ENCODE data around the gene ETV6.

- no peak for TF ChIP-seq POLR2AphosphoS5 (IDR thresholded peaks at IDR 0.05; ENCODE audit: low read depth, low read length)
- TF ChIP-seq, protein P1, sequence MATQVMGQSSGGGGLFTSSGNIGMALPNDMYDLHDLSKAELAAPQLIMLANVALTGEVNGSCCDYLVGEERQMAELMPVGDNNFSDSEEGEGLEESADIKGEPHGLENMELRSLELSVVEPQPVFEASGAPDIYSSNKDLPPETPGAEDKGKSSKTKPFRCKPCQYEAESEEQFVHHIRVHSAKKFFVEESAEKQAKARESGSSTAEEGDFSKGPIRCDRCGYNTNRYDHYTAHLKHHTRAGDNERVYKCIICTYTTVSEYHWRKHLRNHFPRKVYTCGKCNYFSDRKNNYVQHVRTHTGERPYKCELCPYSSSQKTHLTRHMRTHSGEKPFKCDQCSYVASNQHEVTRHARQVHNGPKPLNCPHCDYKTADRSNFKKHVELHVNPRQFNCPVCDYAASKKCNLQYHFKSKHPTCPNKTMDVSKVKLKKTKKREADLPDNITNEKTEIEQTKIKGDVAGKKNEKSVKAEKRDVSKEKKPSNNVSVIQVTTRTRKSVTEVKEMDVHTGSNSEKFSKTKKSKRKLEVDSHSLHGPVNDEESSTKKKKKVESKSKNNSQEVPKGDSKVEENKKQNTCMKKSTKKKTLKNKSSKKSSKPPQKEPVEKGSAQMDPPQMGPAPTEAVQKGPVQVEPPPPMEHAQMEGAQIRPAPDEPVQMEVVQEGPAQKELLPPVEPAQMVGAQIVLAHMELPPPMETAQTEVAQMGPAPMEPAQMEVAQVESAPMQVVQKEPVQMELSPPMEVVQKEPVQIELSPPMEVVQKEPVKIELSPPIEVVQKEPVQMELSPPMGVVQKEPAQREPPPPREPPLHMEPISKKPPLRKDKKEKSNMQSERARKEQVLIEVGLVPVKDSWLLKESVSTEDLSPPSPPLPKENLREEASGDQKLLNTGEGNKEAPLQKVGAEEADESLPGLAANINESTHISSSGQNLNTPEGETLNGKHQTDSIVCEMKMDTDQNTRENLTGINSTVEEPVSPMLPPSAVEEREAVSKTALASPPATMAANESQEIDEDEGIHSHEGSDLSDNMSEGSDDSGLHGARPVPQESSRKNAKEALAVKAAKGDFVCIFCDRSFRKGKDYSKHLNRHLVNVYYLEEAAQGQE (IDR thresholded peaks at IDR 0.05; ENCODE audit: insufficient read depth in 1 of 2, low read depth in 2 of 2, low read length in 2 of 2) = no peak
- no peak for TF ChIP-seq TAF1 (IDR thresholded peaks at IDR 0.05; ENCODE audit: borderline replicate concordance, insufficient read depth, low read length)
- TF ChIP-seq SIN3A (IDR thresholded peaks at IDR 0.05; ENCODE audit: borderline replicate concordance, insufficient read depth, low read length) = no peak
Observed at GRCh38 chr12:11724888-11725311, 75.4 kb downstream of the ETV6 start.
